CD4-positive, alpha-beta T cell (primary cell): Measurements from ENCODE around the gene LAPTM4A. TPM values are rescaled to one million over a fixed set of nuclear protein-coding genes. Genes with fewer than 3 reads are reported as not detected.

Source experiments
- ATAC-seq: fragments of 200-7000 bp; cut with Tn5 transposase; one replicate; pipeline ENCODE4 v1.10.0; 2022; ENCODE audit warnings: mild to moderate bottlenecking; ENCODE audit not compliant: poor library complexity
- CTCF ChIA-PET: fragments of 350-600 bp; sonication (Branson Sonifier 250); formaldehyde crosslinking; loops from one replicate; lab custom pipeline; 2021; ENCODE audit warnings: antibody characterized with exemption, inconsistent platforms; lab: Charles Lee
- POLR2A ChIA-PET: fragments of 350-600 bp; sonication (Branson Sonifier 250); formaldehyde crosslinking; loops from one replicate; lab custom pipeline; 2021; ENCODE audit warnings: antibody characterized with exemption, inconsistent platforms; lab: Charles Lee
- DNase-seq, 14 experiments: peaks; one replicate each; pipeline ENCODE4 v3.0.0-alpha.2; 2013 to 2020; ENCODE audit warnings: mixed read lengths in 2 of 14
- H3K27ac ChIP-seq, 2 donors: one replicate each; pipeline versions ENCODE4 v1.5.1 to v1.7.0; 2013; ENCODE audit warnings: low read length in 2 of 2, low read depth in 1 of 2, mild to moderate bottlenecking in 1 of 2
- H3K27me3 ChIP-seq, 2 experiments: 1 replicate in 1 of 2; 2 replicates in 1 of 2; pipeline versions ENCODE4 v1.6.1 to v1.7.0; 2013; ENCODE audit warnings: low read length in 2 of 2, control low read depth in 1 of 2, mild to moderate bottlenecking in 1 of 2, moderate library complexity in 1 of 2; ENCODE audit not compliant: insufficient read depth in 2 of 2, control insufficient read depth in 1 of 2
- H3K36me3 ChIP-seq: one replicate; pipeline ENCODE4 v1.6.1; 2013; ENCODE audit warnings: low read length, control low read depth; ENCODE audit not compliant: insufficient read depth
- H3K4me1 ChIP-seq: one replicate; pipeline ENCODE4 v1.6.1; 2013; ENCODE audit warnings: low read length, control low read depth; ENCODE audit not compliant: insufficient read depth
- H3K4me3 ChIP-seq: one replicate; pipeline ENCODE4 v1.5.1; 2013; ENCODE audit warnings: mild to moderate bottlenecking, low read length, moderate library complexity
- H3K9me3 ChIP-seq, 2 experiments: 1 replicate in 1 of 2; 2 replicates in 1 of 2; pipeline versions ENCODE4 v1.6.1 to v1.7.0; 2013; ENCODE audit warnings: low read length in 2 of 2, mild to moderate bottlenecking in 2 of 2, control low read depth in 1 of 2, moderate library complexity in 1 of 2; ENCODE audit not compliant: control insufficient read depth in 1 of 2, insufficient read depth in 1 of 2
- H3K27ac Mint-ChIP-seq: one replicate; pipeline ENCODE4 v1.8.0; 2020; ENCODE audit warnings: mixed read lengths
- H3K27me3 Mint-ChIP-seq: one replicate; pipeline ENCODE4 v1.8.0; 2021; ENCODE audit warnings: mixed read lengths
- H3K36me3 Mint-ChIP-seq: one replicate; pipeline ENCODE4 v1.8.0; 2021; ENCODE audit warnings: low read depth, mixed read lengths
- H3K4me1 Mint-ChIP-seq: one replicate; pipeline ENCODE4 v1.8.0; 2021; ENCODE audit warnings: low read depth, mixed read lengths
- H3K4me3 Mint-ChIP-seq: one replicate; pipeline ENCODE4 v1.8.0; 2020; ENCODE audit warnings: mild to moderate bottlenecking, mixed read lengths
- H3K9me3 Mint-ChIP-seq: one replicate; pipeline ENCODE4 v1.8.0; 2020; ENCODE audit warnings: mixed read lengths
- intact Hi-C, 2 experiments: fragments of 100-400 bp; cut with DNase I in 1 of 2; cut with micrococcal nuclease in 1 of 2; formaldehyde crosslinking; loops; one replicate each; pipeline versions ENCODE4 v1.15.1 to v1.9.0; 2023 to 2025; cut with DNase I, micrococcal nuclease
- total RNA-seq, 174 experiments: library from RNA in 2 of 174; stranded (reverse) in 2 of 174; gene quantifications; one replicate each; pipeline ENCODE4 v1.2.3 and lab custom pipeline; 2021 to 2026
- TF ChIP-seq, protein P1 (sequence below): fragments of 200-600 bp; IDR thresholded peaks from one replicate; pipeline ENCODE4 v1.8.0; 2022; ENCODE audit warnings: antibody characterized with exemption, mild to moderate bottlenecking

LAPTM4A gene
- total RNA-seq, 2 experiments from 2014 or later, result 59.4 to 62.0 TPM

DNA sequence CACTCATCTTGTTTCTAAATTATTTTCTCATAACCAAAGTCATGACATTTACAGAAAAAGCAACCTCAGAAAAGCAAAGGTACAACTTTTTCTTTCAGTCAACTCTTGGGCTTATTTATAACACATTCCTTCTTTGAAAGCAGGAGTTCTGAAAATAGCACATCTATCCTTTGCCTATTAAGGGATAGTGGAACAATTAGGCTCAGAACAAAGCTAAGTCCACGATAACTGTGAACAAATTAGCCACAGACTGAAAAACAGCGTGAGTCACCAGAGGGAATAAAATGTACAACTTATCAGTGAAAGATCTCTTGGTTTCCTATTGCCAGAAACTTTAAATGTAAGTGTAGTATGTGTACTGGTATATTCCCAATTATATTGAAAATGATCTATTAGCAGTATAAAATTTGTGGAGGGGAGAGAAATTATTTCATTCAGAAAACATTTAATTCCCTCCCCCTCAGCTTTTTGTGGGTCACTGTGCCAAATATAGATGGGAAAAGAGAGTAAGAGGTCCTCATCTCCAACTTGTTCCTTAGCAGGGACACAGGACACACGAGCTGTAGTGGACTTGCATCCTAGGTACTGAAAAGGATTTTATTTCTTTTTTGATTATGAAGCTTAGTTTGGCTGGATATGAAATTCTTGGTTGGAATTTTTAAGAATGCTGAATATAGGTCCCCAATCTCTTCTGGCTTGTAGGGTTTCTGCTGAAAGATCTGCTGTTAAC, 23.6 kb downstream of the LAPTM4A start:
- no peak overlapping the region for H3K27ac Mint-ChIP-seq
- intact Hi-C loops, result no loop called here
- no peak overlapping the region for H3K27ac ChIP-seq
- POLR2A ChIA-PET, result no interaction called here
- TF ChIP-seq, protein P1, sequence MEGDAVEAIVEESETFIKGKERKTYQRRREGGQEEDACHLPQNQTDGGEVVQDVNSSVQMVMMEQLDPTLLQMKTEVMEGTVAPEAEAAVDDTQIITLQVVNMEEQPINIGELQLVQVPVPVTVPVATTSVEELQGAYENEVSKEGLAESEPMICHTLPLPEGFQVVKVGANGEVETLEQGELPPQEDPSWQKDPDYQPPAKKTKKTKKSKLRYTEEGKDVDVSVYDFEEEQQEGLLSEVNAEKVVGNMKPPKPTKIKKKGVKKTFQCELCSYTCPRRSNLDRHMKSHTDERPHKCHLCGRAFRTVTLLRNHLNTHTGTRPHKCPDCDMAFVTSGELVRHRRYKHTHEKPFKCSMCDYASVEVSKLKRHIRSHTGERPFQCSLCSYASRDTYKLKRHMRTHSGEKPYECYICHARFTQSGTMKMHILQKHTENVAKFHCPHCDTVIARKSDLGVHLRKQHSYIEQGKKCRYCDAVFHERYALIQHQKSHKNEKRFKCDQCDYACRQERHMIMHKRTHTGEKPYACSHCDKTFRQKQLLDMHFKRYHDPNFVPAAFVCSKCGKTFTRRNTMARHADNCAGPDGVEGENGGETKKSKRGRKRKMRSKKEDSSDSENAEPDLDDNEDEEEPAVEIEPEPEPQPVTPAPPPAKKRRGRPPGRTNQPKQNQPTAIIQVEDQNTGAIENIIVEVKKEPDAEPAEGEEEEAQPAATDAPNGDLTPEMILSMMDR, result no peak
- H3K9me3 Mint-ChIP-seq, result peaks cover 2% of the 10 kb centered on the region
- H3K4me3 ChIP-seq, result no peak overlapping the region
- DNase-seq (no peak), ATAC-seq (no peak)
- H3K36me3 ChIP-seq, result peaks cover 36% of the 10 kb centered on the region
- H3K4me1 Mint-ChIP-seq, result no peaks in the 10 kb centered on the region
- no peaks in the 10 kb centered on the region for H3K27me3 Mint-ChIP-seq
- no peaks in the 10 kb centered on the region for H3K27me3 ChIP-seq
- CTCF ChIA-PET, result no interaction called here
- no peaks in the 10 kb centered on the region for H3K4me1 ChIP-seq
- H3K36me3 Mint-ChIP-seq, result peaks cover 58% of the 10 kb centered on the region
- H3K9me3 ChIP-seq, result no peaks in the 10 kb centered on the region
- no peak overlapping the region for H3K4me3 Mint-ChIP-seq

DNA sequence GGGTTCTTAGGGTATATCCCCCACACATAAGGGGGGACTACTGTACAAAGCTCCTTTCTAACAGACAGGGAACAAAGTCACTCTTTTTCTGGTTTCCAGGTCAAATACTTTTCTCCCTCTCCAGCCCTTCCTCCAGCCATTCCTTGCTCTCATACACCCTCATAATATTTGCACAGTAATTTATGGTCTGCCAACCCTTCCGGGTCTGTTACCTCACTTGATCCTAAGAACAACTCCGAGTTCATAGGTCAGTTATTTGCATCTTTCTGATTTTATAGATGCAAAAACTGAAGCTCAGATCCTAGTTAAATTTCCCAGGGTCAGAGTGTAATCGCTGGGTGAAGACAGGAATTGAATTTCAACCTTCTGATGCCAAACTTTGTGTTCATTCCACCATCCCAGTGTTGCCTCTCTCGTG, 24.2 kb downstream of the LAPTM4A start:
- ATAC-seq (no peak), DNase-seq (no peak)
- Histone ChIP-seq H3K4me1 (no peaks in the 10 kb centered on the region), H3K27me3 (no peaks in the 10 kb centered on the region), H3K9me3 (no peaks in the 10 kb centered on the region), H3K27ac (no peak overlapping the region), H3K4me3 (no peak overlapping the region), H3K36me3 (peaks cover 32% of the 10 kb centered on the region)
- no peak overlapping the region for H3K27ac Mint-ChIP-seq
- no peak overlapping the region for H3K4me3 Mint-ChIP-seq
- intact Hi-C loops, result no loop called here
- H3K27me3 Mint-ChIP-seq, result no peaks in the 10 kb centered on the region
- peaks cover 52% of the 10 kb centered on the region for H3K36me3 Mint-ChIP-seq
- CTCF ChIA-PET, result no interaction called here
- TF ChIP-seq, protein P1, result no peak
- POLR2A ChIA-PET, result no interaction called here
- peaks cover 2% of the 10 kb centered on the region for H3K9me3 Mint-ChIP-seq
- H3K4me1 Mint-ChIP-seq, result no peaks in the 10 kb centered on the region

DNA sequence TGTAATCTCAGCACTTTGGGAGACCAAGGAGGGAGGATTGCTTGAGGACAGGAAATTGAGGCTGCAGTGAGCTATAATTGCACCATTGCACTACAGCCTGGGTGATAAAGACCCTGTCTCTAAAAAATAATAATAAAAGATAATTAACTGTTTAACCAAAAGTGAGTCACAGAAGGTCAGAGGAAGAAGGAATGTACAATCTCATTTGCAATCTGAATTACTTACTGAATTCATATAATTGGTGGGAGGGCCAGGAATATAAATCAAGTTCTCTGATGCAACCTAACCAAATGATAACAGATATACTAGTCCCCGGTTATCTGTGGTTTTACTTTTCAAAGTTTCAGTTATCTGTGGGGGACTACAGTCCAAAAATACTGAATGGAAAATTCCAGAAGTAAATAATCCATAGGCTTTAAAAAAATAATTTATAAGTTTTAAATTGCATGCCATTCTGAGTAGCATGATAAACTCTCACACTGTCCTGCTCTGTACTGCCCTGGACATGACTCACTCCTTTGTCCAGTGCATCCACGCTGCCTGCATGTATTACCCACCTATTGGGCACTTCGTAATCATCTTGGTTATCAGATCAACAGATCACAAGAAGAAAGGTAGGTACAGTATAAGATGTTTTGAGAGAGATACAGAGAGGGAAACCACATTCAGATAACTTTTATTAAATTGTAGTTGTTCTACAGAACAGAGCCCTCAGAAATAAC, 26.2 kb downstream of the LAPTM4A start:
- ATAC-seq (no peak), DNase-seq (no peak)
- no peak overlapping the region for H3K27ac ChIP-seq
- peaks cover 12% of the 10 kb centered on the region for H3K9me3 Mint-ChIP-seq
- no peak overlapping the region for H3K4me3 Mint-ChIP-seq
- no peaks in the 10 kb centered on the region for H3K27me3 ChIP-seq
- H3K4me1 ChIP-seq, result no peaks in the 10 kb centered on the region
- intact Hi-C loops, result no loop called here
- H3K9me3 ChIP-seq, result peaks cover 7 to 9% of the 10 kb centered on the region in 2 experiments
- H3K4me1 Mint-ChIP-seq, result no peaks in the 10 kb centered on the region
- no peak overlapping the region for H3K27ac Mint-ChIP-seq
- ChIA-PET CTCF (no interaction called here), POLR2A (no interaction called here)
- peaks cover 15% of the 10 kb centered on the region for H3K36me3 ChIP-seq
- no peak overlapping the region for H3K4me3 ChIP-seq
- peaks cover 42% of the 10 kb centered on the region for H3K36me3 Mint-ChIP-seq
- H3K27me3 Mint-ChIP-seq, result no peaks in the 10 kb centered on the region
- TF ChIP-seq, protein P1, result no peak
